ENCODE results near the gene C1orf198. TPM values are rescaled to one million over a fixed set of nuclear protein-coding genes. Genes with fewer than 3 reads are reported as not detected.

C1orf198 gene
- polyA plus RNA-seq, 3 donors, result 1.3 to 2.7 (median 1.6) TPM

- no peaks in the 10 kb centered on the region for H3K36me3 ChIP-seq (replicated peaks in 1 of 2; ENCODE audit: control insufficient read depth in 1 of 2, insufficient read depth in 2 of 2, low read length in 2 of 2)
- H3K4me2 ChIP-seq (replicated peaks; ENCODE audit: extremely low read depth, low read length, poor library complexity, severe bottlenecking), result no peak overlapping the region
- no peaks in the 10 kb centered on the region for H3K79me2 ChIP-seq (ENCODE audit: insufficient read depth, low read length)
- H3K4me1 ChIP-seq (ENCODE audit: control insufficient read depth in 1 of 2, insufficient read depth in 2 of 2, low read length in 2 of 2), result no peaks in the 10 kb centered on the region
- no peak for DNase-seq
- no peaks in the 10 kb centered on the region for H3K27me3 ChIP-seq (ENCODE audit: control insufficient read depth in 2 of 2, insufficient read depth in 2 of 2, low read length in 2 of 2)
- H3K9ac ChIP-seq (ENCODE audit: insufficient read depth, low read length, poor library complexity, severe bottlenecking), result no peak overlapping the region
- Mint-ChIP-seq H3K27ac (no peak overlapping the region), H3K36me3 (no peaks in the 10 kb centered on the region), H3K27me3 (ENCODE audit: low read depth in 3 of 3) (peaks cover 0 to 4% (median 2%) of the 10 kb centered on the region in 3 donors), H3K4me3 (no peak overlapping the region), H3K9me3 (peaks cover 0 to 3% (median 0%) of the 10 kb centered on the region in 7 donors), H3K4me1 (peaks cover 9% of the 10 kb centered on the region)
- WGBS (ENCODE audit: insufficient coverage), result 95% methylated on average over 9 of the region's 12 CpGs
- no peaks in the 10 kb centered on the region for H4K20me1 ChIP-seq (ENCODE audit: insufficient read depth, low read length)
- H3K27ac ChIP-seq (ENCODE audit: low read depth in 1 of 2, low read length in 2 of 2), result no peak overlapping the region
- H2AFZ ChIP-seq (ENCODE audit: insufficient read depth, low read depth, low read length, poor library complexity, severe bottlenecking), result no peak overlapping the region
- TF ChIP-seq, protein P1, sequence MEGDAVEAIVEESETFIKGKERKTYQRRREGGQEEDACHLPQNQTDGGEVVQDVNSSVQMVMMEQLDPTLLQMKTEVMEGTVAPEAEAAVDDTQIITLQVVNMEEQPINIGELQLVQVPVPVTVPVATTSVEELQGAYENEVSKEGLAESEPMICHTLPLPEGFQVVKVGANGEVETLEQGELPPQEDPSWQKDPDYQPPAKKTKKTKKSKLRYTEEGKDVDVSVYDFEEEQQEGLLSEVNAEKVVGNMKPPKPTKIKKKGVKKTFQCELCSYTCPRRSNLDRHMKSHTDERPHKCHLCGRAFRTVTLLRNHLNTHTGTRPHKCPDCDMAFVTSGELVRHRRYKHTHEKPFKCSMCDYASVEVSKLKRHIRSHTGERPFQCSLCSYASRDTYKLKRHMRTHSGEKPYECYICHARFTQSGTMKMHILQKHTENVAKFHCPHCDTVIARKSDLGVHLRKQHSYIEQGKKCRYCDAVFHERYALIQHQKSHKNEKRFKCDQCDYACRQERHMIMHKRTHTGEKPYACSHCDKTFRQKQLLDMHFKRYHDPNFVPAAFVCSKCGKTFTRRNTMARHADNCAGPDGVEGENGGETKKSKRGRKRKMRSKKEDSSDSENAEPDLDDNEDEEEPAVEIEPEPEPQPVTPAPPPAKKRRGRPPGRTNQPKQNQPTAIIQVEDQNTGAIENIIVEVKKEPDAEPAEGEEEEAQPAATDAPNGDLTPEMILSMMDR (IDR thresholded peaks at IDR 0.05), result no peak
- H3K4me3 ChIP-seq (replicated peaks in 1 of 3; ENCODE audit: low read depth in 2 of 3, low read length in 3 of 3), result no peak overlapping the region
- no peaks in the 10 kb centered on the region for H3K9me3 ChIP-seq (replicated peaks in 1 of 2; ENCODE audit: control insufficient read depth in 1 of 2, insufficient read depth in 1 of 2, low read length in 2 of 2)
- intact Hi-C loops (cut with micrococcal nuclease), result no loop called here
These were observed 9.2 kb downstream of the C1orf198 start for GRCh38 chr1:230858918-230859729.

DNA sequence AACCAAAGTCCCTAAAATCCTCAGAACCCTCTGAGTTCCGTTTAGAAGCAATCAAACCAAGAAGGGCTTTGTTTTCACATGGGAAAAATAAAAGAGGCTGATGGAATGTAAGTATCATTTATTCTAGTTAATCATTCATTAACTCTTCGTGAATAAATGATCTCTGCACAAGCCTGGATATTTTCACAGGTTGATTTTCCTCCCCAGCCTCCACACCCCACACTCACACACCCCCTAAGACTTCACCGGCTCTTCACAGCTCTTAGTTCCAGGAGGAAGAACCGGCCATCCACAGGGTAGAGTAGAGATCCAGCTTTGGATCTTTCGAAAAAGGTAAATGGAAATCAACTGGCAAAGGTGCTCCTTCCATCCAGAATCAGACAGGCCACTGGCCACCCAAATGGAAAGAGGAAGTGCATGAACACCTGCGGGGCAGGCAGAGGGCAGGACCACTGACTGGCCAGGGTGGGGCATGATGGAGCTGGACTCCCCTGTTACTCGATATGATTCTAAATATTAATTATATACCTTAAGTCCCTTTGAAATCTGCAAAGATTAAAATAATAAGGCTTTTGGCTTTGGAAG lies 10.0 kb downstream of the C1orf198 start:
- Histone ChIP-seq H3K4me3 (replicated peaks in 1 of 3; ENCODE audit: low read depth in 2 of 3, low read length in 3 of 3) (no peak overlapping the region), H2AFZ (ENCODE audit: insufficient read depth, low read depth, low read length, poor library complexity, severe bottlenecking) (no peak overlapping the region), H3K9ac (ENCODE audit: insufficient read depth, low read length, poor library complexity, severe bottlenecking) (no peak overlapping the region), H3K9me3 (replicated peaks in 1 of 2; ENCODE audit: control insufficient read depth in 1 of 2, insufficient read depth in 1 of 2, low read length in 2 of 2) (no peaks in the 10 kb centered on the region), H3K27ac (ENCODE audit: low read depth in 1 of 2, low read length in 2 of 2) (no peak overlapping the region), H3K4me2 (replicated peaks; ENCODE audit: extremely low read depth, low read length, poor library complexity, severe bottlenecking) (no peak overlapping the region), H3K36me3 (replicated peaks in 1 of 2; ENCODE audit: control insufficient read depth in 1 of 2, insufficient read depth in 2 of 2, low read length in 2 of 2) (no peaks in the 10 kb centered on the region), H3K79me2 (ENCODE audit: insufficient read depth, low read length) (no peaks in the 10 kb centered on the region), H4K20me1 (ENCODE audit: insufficient read depth, low read length) (no peaks in the 10 kb centered on the region), H3K4me1 (ENCODE audit: control insufficient read depth in 1 of 2, insufficient read depth in 2 of 2, low read length in 2 of 2) (no peaks in the 10 kb centered on the region), H3K27me3 (ENCODE audit: control insufficient read depth in 2 of 2, insufficient read depth in 2 of 2, low read length in 2 of 2) (no peaks in the 10 kb centered on the region)
- Mint-ChIP-seq H3K36me3 (no peaks in the 10 kb centered on the region), H3K27me3 (ENCODE audit: low read depth in 3 of 3) (peaks cover 0 to 4% (median 0%) of the 10 kb centered on the region in 3 donors), H3K4me3 (no peak overlapping the region), H3K4me1 (peaks cover 5% of the 10 kb centered on the region), H3K27ac (no peak overlapping the region), H3K9me3 (peaks cover 0 to 3% (median 0%) of the 10 kb centered on the region in 7 donors)
- intact Hi-C loops (cut with micrococcal nuclease), result no loop called here
- TF ChIP-seq, protein P1 (IDR thresholded peaks at IDR 0.05), result no peak
- no peak for DNase-seq
- WGBS (ENCODE audit: insufficient coverage), result 100% methylated on average over 2 of the region's 7 CpGs

Data from CD14-positive monocyte (primary cell).